ENCODE results near the gene MAP9. TPM values are rescaled to one million over a fixed set of nuclear protein-coding genes. Genes with fewer than 3 reads are reported as not detected.
A peak's percentile ranks its signal among the peaks of the same experiment; 100 is the strongest.
"Not testable (repeated sequence)": the region's sequence is repeated elsewhere in the genome, so short reads cannot be mapped to it uniquely, and the experiment has no call there.

Gene MAP9
- polyA plus RNA-seq (ENCODE audit: insufficient read length), result 35.3 TPM
- long read RNA-seq, donor 1, partial matches to known transcripts, result 0 of 4 reads
- long read RNA-seq, donor 1, other reads (novel, unspliced or antisense), result 0 of 4 reads
- long read RNA-seq, donor 2, partial matches to known transcripts, result 0 of 2 reads
- long read RNA-seq, donor 2, other reads (novel, unspliced or antisense), result 0 of 2 reads
- long read RNA-seq, donor 3, partial matches to known transcripts, result 0 of 3 reads
- long read RNA-seq, donor 3, other reads (novel, unspliced or antisense), result 0 of 3 reads
- long read RNA-seq, donor 4, result 0 reads
- long read RNA-seq, donor 5, partial matches to known transcripts, result 6 of 8 reads
- long read RNA-seq, donor 5, other reads (novel, unspliced or antisense), result 0 of 8 reads
- long read RNA-seq, donor 6, transcript MAP9-206 (4 exons, 728 nt), result major isoform, 5 of 5 reads
- long read RNA-seq, donor 6, partial matches to known transcripts, result 0 of 5 reads
- long read RNA-seq, donor 6, other reads (novel, unspliced or antisense), result 0 of 5 reads
- long read RNA-seq, donor 7, transcript MAP9-206 (4 exons, 728 nt), result major isoform, 11 of 12 reads
- long read RNA-seq, donor 7, partial matches to known transcripts, result 0 of 12 reads
- long read RNA-seq, donor 7, other reads (novel, unspliced or antisense), result 0 of 12 reads
- long read RNA-seq, donor 8, partial matches to known transcripts, result 0 of 3 reads
- long read RNA-seq, donor 8, other reads (novel, unspliced or antisense), result 0 of 3 reads

- peak; percentile 97 for DNase-seq
Observed at GRCh38 chr4:155376387-155377268, at the start of gene MAP9. Gene MAP9, minus strand, starts transcription at chr4:155376965. Its CDS starts 1,115 bp downstream, at chr4:155375850.

GRCh38 chr4:155424778-155425177 is 48.0 kb upstream of the MAP9 start:
- DNase-seq, result not testable (repeated sequence)

- no peak for DNase-seq
Observed at GRCh38 chr4:155423671-155424070, 46.9 kb upstream of the MAP9 start.

- no peak for DNase-seq
Observed at GRCh38 chr4:155419266-155419665, 42.5 kb upstream of the MAP9 start.

- no peak for DNase-seq
Observed at GRCh38 chr4:155415662-155416061, 38.9 kb upstream of the MAP9 start.

GRCh38 chr4:155413451-155413850 is 36.7 kb upstream of the MAP9 start:
- no peak for DNase-seq

GRCh38 chr4:155411546-155411945 is 34.8 kb upstream of the MAP9 start:
- no peak for DNase-seq

GRCh38 chr4:155408796-155409195 is 32.0 kb upstream of the MAP9 start:
- no peak for DNase-seq

- no peak for DNase-seq
Observed at GRCh38 chr4:155407480-155407879, 30.7 kb upstream of the MAP9 start.

- no peak for DNase-seq
Observed at GRCh38 chr4:155405059-155405458, 28.3 kb upstream of the MAP9 start.

GRCh38 chr4:155403886-155404285 is 27.1 kb upstream of the MAP9 start:
- peak; percentile 56 for DNase-seq

GRCh38 chr4:155402941-155403340 is 26.2 kb upstream of the MAP9 start:
- DNase-seq, result no peak

GRCh38 chr4:155400893-155401292 is 24.1 kb upstream of the MAP9 start:
- no peak for DNase-seq

- DNase-seq, result no peak
Observed at GRCh38 chr4:155399974-155400697, 23.4 kb upstream of the MAP9 start.

GRCh38 chr4:155392481-155393184 is 15.9 kb upstream of the MAP9 start:
- DNase-seq, result no peak

GRCh38 chr4:155391932-155392331 is 15.2 kb upstream of the MAP9 start:
- DNase-seq, result no peak

- no peak for DNase-seq
Observed at GRCh38 chr4:155388162-155388561, 11.4 kb upstream of the MAP9 start.

GRCh38 chr4:155383541-155383940 is 6.8 kb upstream of the MAP9 start:
- no peak for DNase-seq

- DNase-seq, result no peak
Observed at GRCh38 chr4:155377276-155377675, 511 bp upstream of the MAP9 start.

GRCh38 chr4:155371432-155372043 is 5.2 kb downstream of the MAP9 start:
- no peak for DNase-seq

GRCh38 chr4:155367608-155368007 is 9.2 kb downstream of the MAP9 start:
- DNase-seq, result no peak
